ENCODE measurements around the gene GNG11. TPM values are rescaled to one million over a fixed set of nuclear protein-coding genes. Genes with fewer than 3 reads are reported as not detected.

The GNG11 gene
- polyA plus RNA-seq, 1 donor (not counting 4 experiments of a cell fraction or from before 2014, with no cell fraction given): 1.0 TPM

DNA sequence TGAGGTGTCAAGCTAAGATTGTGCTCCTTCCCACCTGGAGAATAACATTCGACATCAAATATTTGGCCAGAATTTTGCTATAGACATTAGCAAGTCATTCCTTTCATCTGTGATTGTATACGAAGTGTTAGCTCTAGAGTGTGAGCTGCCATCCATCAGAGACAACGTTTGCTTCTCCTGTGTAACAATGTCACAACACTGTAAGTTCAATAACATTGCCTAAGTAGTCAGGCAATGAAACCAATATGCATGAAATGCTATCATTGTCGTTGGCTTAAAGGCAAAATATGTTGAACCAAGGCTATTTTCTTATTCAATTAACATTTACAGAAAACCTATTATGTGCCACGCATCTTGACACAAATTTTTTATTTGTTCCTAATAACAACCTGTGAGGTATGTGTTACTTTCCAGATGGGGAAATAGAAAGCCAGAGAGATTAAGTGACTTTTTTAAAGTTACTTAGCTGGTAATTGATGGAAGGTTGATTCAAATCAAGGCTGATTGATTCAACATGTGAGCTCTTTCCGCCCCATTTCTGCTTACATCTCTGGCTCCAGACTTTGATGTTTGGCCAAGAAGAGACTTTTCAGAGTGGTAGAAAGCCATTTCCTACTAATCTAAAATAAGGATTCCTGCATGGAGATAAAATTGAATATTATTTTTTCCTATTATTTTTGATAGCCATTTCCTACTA, 50.6 kb downstream of the GNG11 start:
- Histone ChIP-seq H3K79me2 (ENCODE audit: control insufficient read depth, insufficient read depth, low read length) (no peaks in the 10 kb centered on the region), H3K36me3 (ENCODE audit: control insufficient read depth in 2 of 2, extremely low read depth in 1 of 2, insufficient read depth in 2 of 2, low read length in 2 of 2) (no peaks in the 10 kb centered on the region), H3K4me1 (ENCODE audit: control insufficient read depth, extremely low read depth, insufficient read depth, low read length) (no peaks in the 10 kb centered on the region), H3K27ac (ENCODE audit: control insufficient read depth, insufficient read depth, low read length) (no peak overlapping the region), H3K27me3 (ENCODE audit: control insufficient read depth, extremely low read depth, insufficient read depth, low read length) (no peaks in the 10 kb centered on the region), H3K9ac (ENCODE audit: control insufficient read depth, extremely low read depth, insufficient read depth, low read length) (no peak overlapping the region), H3K9me1 (ENCODE audit: control insufficient read depth, extremely low read depth, insufficient read depth, low read length) (no peaks in the 10 kb centered on the region), H3K4me3 (ENCODE audit: control insufficient read depth in 2 of 3, extremely low read depth in 1 of 3, insufficient read depth in 2 of 3, low read depth in 1 of 3, low read length in 3 of 3) (no peak overlapping the region), H3K4me2 (ENCODE audit: control insufficient read depth, extremely low read depth, insufficient read depth, low read depth, low read length) (no peak overlapping the region), H2AFZ (ENCODE audit: control insufficient read depth, low read length) (no peak overlapping the region), H3K9me3 (ENCODE audit: control insufficient read depth, low read depth, low read length) (no peaks in the 10 kb centered on the region), H4K20me1 (ENCODE audit: control insufficient read depth, extremely low read depth, insufficient read depth, low read length) (no peaks in the 10 kb centered on the region)
- dilution Hi-C loops (cut with MboI; ENCODE audit: extremely low pct_ligation_motif_present, low sequenced_read_pairs): no loop called here
- no peak for TF ChIP-seq EZH2 (IDR thresholded peaks at IDR 0.05; ENCODE audit: low read length)
- TF ChIP-seq, protein P1, sequence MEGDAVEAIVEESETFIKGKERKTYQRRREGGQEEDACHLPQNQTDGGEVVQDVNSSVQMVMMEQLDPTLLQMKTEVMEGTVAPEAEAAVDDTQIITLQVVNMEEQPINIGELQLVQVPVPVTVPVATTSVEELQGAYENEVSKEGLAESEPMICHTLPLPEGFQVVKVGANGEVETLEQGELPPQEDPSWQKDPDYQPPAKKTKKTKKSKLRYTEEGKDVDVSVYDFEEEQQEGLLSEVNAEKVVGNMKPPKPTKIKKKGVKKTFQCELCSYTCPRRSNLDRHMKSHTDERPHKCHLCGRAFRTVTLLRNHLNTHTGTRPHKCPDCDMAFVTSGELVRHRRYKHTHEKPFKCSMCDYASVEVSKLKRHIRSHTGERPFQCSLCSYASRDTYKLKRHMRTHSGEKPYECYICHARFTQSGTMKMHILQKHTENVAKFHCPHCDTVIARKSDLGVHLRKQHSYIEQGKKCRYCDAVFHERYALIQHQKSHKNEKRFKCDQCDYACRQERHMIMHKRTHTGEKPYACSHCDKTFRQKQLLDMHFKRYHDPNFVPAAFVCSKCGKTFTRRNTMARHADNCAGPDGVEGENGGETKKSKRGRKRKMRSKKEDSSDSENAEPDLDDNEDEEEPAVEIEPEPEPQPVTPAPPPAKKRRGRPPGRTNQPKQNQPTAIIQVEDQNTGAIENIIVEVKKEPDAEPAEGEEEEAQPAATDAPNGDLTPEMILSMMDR (optimal IDR thresholded peaks at IDR 0.05 in 1 of 3, IDR thresholded peaks at IDR 0.05 in 1 of 3, conservative IDR thresholded peaks at IDR 0.05 in 1 of 3; ENCODE audit: extremely low read depth in 1 of 3, insufficient read depth in 2 of 3, low read length in 3 of 3): no peak
- DNase-seq (ENCODE audit: low read depth, low spot score) (no peak), FAIRE-seq (no peak)

DNA sequence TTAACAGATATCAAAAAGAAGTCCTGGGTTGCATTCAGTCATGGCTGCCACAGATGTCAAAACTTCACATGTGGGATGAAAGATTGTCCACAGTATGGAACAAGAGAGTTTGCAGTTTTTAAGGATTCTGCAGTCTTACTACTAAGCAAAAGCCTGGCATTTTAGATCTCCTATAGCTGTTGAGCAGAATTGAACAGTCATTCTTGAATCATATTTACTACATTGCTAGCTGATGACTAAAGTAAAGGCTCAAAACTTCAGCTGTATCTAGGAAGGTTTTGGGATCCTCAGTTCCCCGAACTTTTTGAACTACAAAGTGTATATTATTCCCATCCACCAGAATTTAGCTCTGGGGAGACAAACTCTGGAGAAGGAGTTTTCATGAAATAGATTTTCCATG, 51.6 kb downstream of the GNG11 start:
- Histone ChIP-seq H3K4me2 (ENCODE audit: control insufficient read depth, extremely low read depth, insufficient read depth, low read depth, low read length) (no peak overlapping the region), H3K4me1 (ENCODE audit: control insufficient read depth, extremely low read depth, insufficient read depth, low read length) (no peaks in the 10 kb centered on the region), H3K36me3 (ENCODE audit: control insufficient read depth in 2 of 2, extremely low read depth in 1 of 2, insufficient read depth in 2 of 2, low read length in 2 of 2) (no peaks in the 10 kb centered on the region), H3K27me3 (ENCODE audit: control insufficient read depth, extremely low read depth, insufficient read depth, low read length) (no peaks in the 10 kb centered on the region), H3K9me3 (ENCODE audit: control insufficient read depth, low read depth, low read length) (no peaks in the 10 kb centered on the region), H3K27ac (ENCODE audit: control insufficient read depth, insufficient read depth, low read length) (no peak overlapping the region), H2AFZ (ENCODE audit: control insufficient read depth, low read length) (no peak overlapping the region), H3K4me3 (ENCODE audit: control insufficient read depth in 2 of 3, extremely low read depth in 1 of 3, insufficient read depth in 2 of 3, low read depth in 1 of 3, low read length in 3 of 3) (no peak overlapping the region), H4K20me1 (ENCODE audit: control insufficient read depth, extremely low read depth, insufficient read depth, low read length) (no peaks in the 10 kb centered on the region), H3K79me2 (ENCODE audit: control insufficient read depth, insufficient read depth, low read length) (no peaks in the 10 kb centered on the region), H3K9ac (ENCODE audit: control insufficient read depth, extremely low read depth, insufficient read depth, low read length) (no peak overlapping the region), H3K9me1 (ENCODE audit: control insufficient read depth, extremely low read depth, insufficient read depth, low read length) (no peaks in the 10 kb centered on the region)
- no peak for DNase-seq (ENCODE audit: low read depth, low spot score)
- FAIRE-seq: peak; percentile 32
- dilution Hi-C loops (cut with MboI; ENCODE audit: extremely low pct_ligation_motif_present, low sequenced_read_pairs): no loop called here
- TF ChIP-seq EZH2 (IDR thresholded peaks at IDR 0.05; ENCODE audit: low read length): no peak
- TF ChIP-seq, protein P1 (optimal IDR thresholded peaks at IDR 0.05 in 1 of 3, IDR thresholded peaks at IDR 0.05 in 1 of 3, conservative IDR thresholded peaks at IDR 0.05 in 1 of 3; ENCODE audit: extremely low read depth in 1 of 3, insufficient read depth in 2 of 3, low read length in 3 of 3): no peak

Data from keratinocyte (primary cell).